Activated naive CD8-positive, alpha-beta T cell treated with anti-CD3 and anti-CD28 coated beads, Interleukin-2, amount 50 U/mL, for 16 hours (primary cell): Measurements from ENCODE around the gene PARD6G.
"Not testable (repeated sequence)": the region's sequence is repeated elsewhere in the genome, so short reads cannot be mapped to it uniquely, and the experiment has no call there.

ENCODE experiments used
- DNase-seq: peaks from one replicate; pipeline ENCODE4 v3.0.0-alpha.2; 2020; ENCODE audit warnings: low read depth, low spot score

The PARD6G gene

GRCh38 chr18:80241919-80242777, 5.2 kb downstream of the PARD6G start:
- no peak for DNase-seq

GRCh38 chr18:80239830-80240229, 7.5 kb downstream of the PARD6G start:
- no peak for DNase-seq

- DNase-seq: no peak
These were observed 8.6 kb downstream of the PARD6G start for GRCh38 chr18:80238651-80239260.

GRCh38 chr18:80237519-80237918, 9.8 kb downstream of the PARD6G start:
- not testable (repeated sequence) for DNase-seq

GRCh38 chr18:80234398-80234797, 12.9 kb downstream of the PARD6G start:
- no peak for DNase-seq

- DNase-seq: no peak
These were observed 13.4 kb downstream of the PARD6G start for GRCh38 chr18:80233899-80234298.

- no peak for DNase-seq
These were observed 14.0 kb downstream of the PARD6G start for GRCh38 chr18:80233201-80233835.

GRCh38 chr18:80232710-80233109, 14.6 kb downstream of the PARD6G start:
- DNase-seq: no peak

- no peak for DNase-seq
These were observed 15.3 kb downstream of the PARD6G start for GRCh38 chr18:80232030-80232429.

- DNase-seq: no peak
These were observed 15.7 kb downstream of the PARD6G start for GRCh38 chr18:80231616-80232015.

GRCh38 chr18:80231151-80231550, 16.2 kb downstream of the PARD6G start:
- no peak for DNase-seq

- DNase-seq: no peak
These were observed 17.3 kb downstream of the PARD6G start for GRCh38 chr18:80229766-80230745.

- no peak for DNase-seq
These were observed 18.0 kb downstream of the PARD6G start for GRCh38 chr18:80229363-80229762.

- DNase-seq: no peak
These were observed 19.1 kb downstream of the PARD6G start for GRCh38 chr18:80228051-80228848.

- DNase-seq: no peak
These were observed 19.8 kb downstream of the PARD6G start for GRCh38 chr18:80227472-80227871.

- DNase-seq: no peak
These were observed 21.6 kb downstream of the PARD6G start for GRCh38 chr18:80225685-80226084.

- no peak for DNase-seq
These were observed 23.6 kb downstream of the PARD6G start for GRCh38 chr18:80223581-80224148.

- not testable (repeated sequence) for DNase-seq
These were observed 27.8 kb downstream of the PARD6G start for GRCh38 chr18:80219488-80219887.

- no peak for DNase-seq
These were observed 28.7 kb downstream of the PARD6G start for GRCh38 chr18:80218341-80219227.
